Lung (tissue), 12 donors: ENCODE data around the gene KIAA1755. TPM values are rescaled to one million over a fixed set of nuclear protein-coding genes. Genes with fewer than 3 reads are reported as not detected.

Experiments
- ATAC-seq: fragments of 200-7000 bp; cut with Tn5 transposase; one replicate; pipeline ENCODE4 v1.9.1; 2020; ENCODE audit warnings: moderate number of reproducible peaks; ENCODE audit not compliant: insufficient read depth, low FRiP score
- DNase-seq, 3 donors: peaks; one replicate each; pipeline ENCODE4 v3.0.0-alpha.2; 2013 to 2017
- H3K27ac ChIP-seq, 2 donors: one replicate each; pipeline ENCODE4 v1.5.1; 2013; ENCODE audit warnings: mild to moderate bottlenecking in 2 of 2, moderate library complexity in 2 of 2, control low read depth in 1 of 2, inconsistent platforms in 1 of 2, low read depth in 1 of 2, low read length in 1 of 2
- H3K27me3 ChIP-seq, 3 donors: one replicate each; pipeline ENCODE4 v1.5.1; 2013; ENCODE audit warnings: low read length in 2 of 3; ENCODE audit not compliant: control insufficient read depth in 3 of 3, insufficient read depth in 3 of 3
- H3K36me3 ChIP-seq, 4 donors: one replicate each; pipeline ENCODE4 v1.5.1; 2013; ENCODE audit warnings: low read length in 4 of 4, mild to moderate bottlenecking in 1 of 4, moderate library complexity in 1 of 4; ENCODE audit not compliant: control insufficient read depth in 4 of 4, insufficient read depth in 4 of 4
- H3K4me1 ChIP-seq, 5 donors: one replicate each; pipeline ENCODE4 v1.5.1; 2013; ENCODE audit warnings: low read length in 5 of 5, mild to moderate bottlenecking in 2 of 5, moderate library complexity in 1 of 5; ENCODE audit not compliant: control insufficient read depth in 5 of 5, insufficient read depth in 5 of 5
- H3K4me3 ChIP-seq: one replicate; pipeline ENCODE4 v1.5.1; 2013; ENCODE audit warnings: mild to moderate bottlenecking, control low read depth, moderate library complexity
- H3K9ac ChIP-seq, 2 donors: one replicate each; pipeline ENCODE4 v1.5.1; 2013; ENCODE audit warnings: low read length in 2 of 2, control low read depth in 1 of 2; ENCODE audit not compliant: insufficient read depth in 1 of 2
- H3K9me3 ChIP-seq, 4 donors: one replicate each; pipeline ENCODE4 v1.5.1; 2013; ENCODE audit warnings: low read length in 3 of 4, mild to moderate bottlenecking in 1 of 4, moderate library complexity in 1 of 4; ENCODE audit not compliant: control insufficient read depth in 4 of 4, insufficient read depth in 3 of 4
- CTCF ChIP-seq: IDR thresholded peaks from 2 replicates; pipeline ENCODE4 v1.5.1; 2012; ENCODE audit warnings: mild to moderate bottlenecking; ENCODE audit errors: control extremely low read depth, extremely low read depth
- WGBS, 2 donors: extraction: QIAGEN DNeasy Blood & Tissue Kit; methylation state at CpG; one replicate each; pipeline ENCODE4 v1.1.7; 2013; 5-methylcytosine and 5-hydroxymethylcytosine counted together
- polyA plus RNA-seq, 2 donors: library from polyadenylated mRNA; stranded (reverse); fragments of 200-250 nt; gene quantifications; one replicate each; pipeline ENCODE4 v1.2.1, GENCODE V29; 2013
- total RNA-seq, 2 donors: library from RNA; depleted of rRNA in 1 of 2; stranded (reverse); fragments of >200 nt in 1 of 2; gene quantifications; one replicate each; pipeline ENCODE4 v1.2.1, GENCODE V29; 2014 to 2021
- donor health status: control.
- donor health status: control.
- donor health status: Bipolar disorder and iron deficiency.
- donor health status: healthy.
- donor health status: DM: yes; HTN: yes; CAD: no.

Gene KIAA1755
- total and polyA plus RNA-seq, 4 donors: 0.33 to 2.0 (median 1.3) TPM

GRCh38 chr20:38203981-38204357 is 56.6 kb downstream of the KIAA1755 start:
- Histone ChIP-seq H3K27me3 (no peaks in the 10 kb centered on the region), H3K27ac (no peak overlapping the region), H3K4me1 (peaks cover 0 to 30% (median 3%) of the 10 kb centered on the region in 5 donors), H3K36me3 (no peaks in the 10 kb centered on the region), H3K9me3 (no peaks in the 10 kb centered on the region), H3K4me3 (no peak overlapping the region), H3K9ac (no peak overlapping the region)
- whole genome bisulfite sequencing, 2 donors: 74 to 78% methylated on average over 2 of the region's 2 CpGs
- DNase-seq (no peak), ATAC-seq (no peak)
- no peak for TF ChIP-seq CTCF

GRCh38 chr20:38203337-38203980 is 57.1 kb downstream of the KIAA1755 start:
- 80 to 88% methylated on average over 6 of the region's 6 CpGs for WGBS, 2 donors
- Histone ChIP-seq H3K4me1 (peaks cover 0 to 24% (median 3%) of the 10 kb centered on the region in 5 donors), H3K4me3 (no peak overlapping the region), H3K27ac (no peak overlapping the region), H3K9me3 (peaks cover 0 to 2% (median 0%) of the 10 kb centered on the region in 4 donors), H3K27me3 (no peaks in the 10 kb centered on the region), H3K36me3 (no peaks in the 10 kb centered on the region), H3K9ac (no peak overlapping the region)
- DNase-seq (no peak), ATAC-seq (no peak)
- no peak for TF ChIP-seq CTCF

GRCh38 chr20:38202982-38203293 is 57.6 kb downstream of the KIAA1755 start:
- Histone ChIP-seq H3K4me3 (no peak overlapping the region), H3K9ac (no peak overlapping the region), H3K36me3 (no peaks in the 10 kb centered on the region), H3K27ac (no peak overlapping the region), H3K9me3 (peaks cover 0 to 2% (median 0%) of the 10 kb centered on the region in 4 donors), H3K27me3 (no peaks in the 10 kb centered on the region), H3K4me1 (peaks cover 0 to 22% (median 3%) of the 10 kb centered on the region in 5 donors)
- TF ChIP-seq CTCF: no peak
- 82 to 85% methylated on average over 8 of the region's 8 CpGs for WGBS, 2 donors
- ATAC-seq (no peak), DNase-seq (no peak)
